Hepatocyte (in vitro differentiated cells): ENCODE measurements around the gene CYSTM1. TPM values are rescaled to one million over a fixed set of nuclear protein-coding genes. Genes with fewer than 3 reads are reported as not detected.

Experiments used
- DNase-seq: peaks from one replicate; pipeline ENCODE4 v3.0.0-alpha.2; 2016; ENCODE audit warnings: low spot score
- H2AFZ ChIP-seq: fragments of 200-600 bp; sonication (generic); 2 replicates; pipeline ENCODE4 v1.6.0; 2016; ENCODE audit warnings: antibody characterized with exemption, mild to moderate bottlenecking
- H3K27ac ChIP-seq: fragments of 200-600 bp; sonication (generic); 2 replicates; pipeline ENCODE4 v1.5.1; 2016; ENCODE audit warnings: mild to moderate bottlenecking
- H3K27me3 ChIP-seq: fragments of 200-600 bp; sonication (generic); 2 replicates; pipeline ENCODE4 v1.6.1; 2016
- H3K36me3 ChIP-seq: fragments of 200-600 bp; sonication (generic); replicated peaks from 2 replicates; pipeline ENCODE4 v1.5.1; 2016; ENCODE audit warnings: low read depth; ENCODE audit not compliant: insufficient read depth
- H3K4me1 ChIP-seq: fragments of 200-600 bp; sonication (generic); 2 replicates; pipeline ENCODE4 v1.5.1; 2016; ENCODE audit warnings: mild to moderate bottlenecking, moderate library complexity; ENCODE audit not compliant: insufficient read depth
- H3K4me2 ChIP-seq: fragments of 200-600 bp; sonication (generic); 2 replicates; pipeline ENCODE4 v1.6.0; 2016
- H3K4me3 ChIP-seq: fragments of 200-600 bp; sonication (generic); 2 replicates; pipeline ENCODE4 v1.5.1; 2016; ENCODE audit warnings: mild to moderate bottlenecking
- H3K79me2 ChIP-seq: fragments of 200-600 bp; sonication (generic); 2 replicates; pipeline ENCODE4 v1.6.0; 2017; ENCODE audit warnings: mild to moderate bottlenecking
- H3K9me2 ChIP-seq: fragments of 200-600 bp; sonication (generic); replicated peaks from 2 replicates; pipeline ENCODE4 v1.6.0; 2017; ENCODE audit warnings: mild to moderate bottlenecking; ENCODE audit not compliant: insufficient read depth
- H3K9me3 ChIP-seq: fragments of 200-600 bp; sonication (generic); 2 replicates; pipeline ENCODE4 v1.5.1; 2016; ENCODE audit warnings: low read depth, mild to moderate bottlenecking
- H4K20me1 ChIP-seq: fragments of 200-600 bp; sonication (generic); 2 replicates; pipeline ENCODE4 v1.6.0; 2016; ENCODE audit warnings: mild to moderate bottlenecking; ENCODE audit not compliant: insufficient read depth, poor library complexity, severe bottlenecking
- EZH2 ChIP-seq: fragments of 200-600 bp; sonication (generic); IDR thresholded peaks from 2 replicates; pipeline ENCODE4 v1.6.1; 2016; ENCODE audit warnings: antibody characterized with exemption, mild to moderate bottlenecking, borderline replicate concordance
- EZH2phosphoT487 ChIP-seq: fragments of 200-600 bp; sonication (generic); IDR thresholded peaks from one replicate; pipeline ENCODE4 v1.6.1; 2018; ENCODE audit warnings: antibody characterized with exemption, mild to moderate bottlenecking, low read depth, moderate library complexity; ENCODE audit not compliant: unreplicated experiment, severe bottlenecking
- WGBS: methylation state at CpG from one replicate; pipeline ENCODE4 v1.1.6; 2016; ENCODE audit warnings: low lambda C conversion rate; ENCODE audit errors: missing lambda C conversion rate; 5-methylcytosine and 5-hydroxymethylcytosine counted together
- polyA plus RNA-seq: library from polyadenylated mRNA; unstranded; fragments of >200 nt; fragmentation: Nextera tagmentation; extraction: Ambion mirVana; gene quantifications from 2 replicates; pipeline ENCODE4 v1.2.1, GENCODE V29; 2016
- total RNA-seq: library from RNA; depleted of rRNA; stranded (reverse); fragments of >200 nt; gene quantifications from 2 replicates; pipeline ENCODE4 v1.2.3, GENCODE V29; 2014
- TF ChIP-seq, protein P1 (sequence below): fragments of 200-600 bp; sonication (generic); IDR thresholded peaks from 2 replicates; pipeline ENCODE4 v1.5.1; 2016; ENCODE audit warnings: antibody characterized with exemption, mild to moderate bottlenecking; ENCODE audit not compliant: poor library complexity

The CYSTM1 gene
- total and polyA plus RNA-seq, 2 experiments from 2014 or later: 111 to 262 TPM

DNA sequence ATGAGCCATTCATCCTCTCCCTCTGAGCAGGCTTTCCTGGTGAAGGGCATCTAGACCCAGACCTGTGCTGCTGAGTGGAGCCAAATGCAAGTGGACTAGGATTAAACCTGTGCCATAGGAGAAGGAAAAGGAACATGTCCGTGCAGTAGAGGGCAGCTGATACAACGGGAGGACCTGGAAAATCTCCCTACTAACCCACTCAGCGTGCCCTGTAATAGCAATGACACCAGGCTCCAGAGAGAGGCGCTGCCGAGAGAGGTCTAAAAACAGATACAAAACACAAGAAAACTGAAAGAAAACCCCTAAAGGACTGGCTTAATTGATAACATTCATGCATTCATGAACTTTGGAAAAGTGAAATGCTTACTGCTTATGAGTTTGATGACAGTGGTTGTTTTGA is 67.1 kb downstream of the CYSTM1 start:
- no peak for TF ChIP-seq EZH2
- no peak for TF ChIP-seq EZH2phosphoT487
- TF ChIP-seq, protein P1, sequence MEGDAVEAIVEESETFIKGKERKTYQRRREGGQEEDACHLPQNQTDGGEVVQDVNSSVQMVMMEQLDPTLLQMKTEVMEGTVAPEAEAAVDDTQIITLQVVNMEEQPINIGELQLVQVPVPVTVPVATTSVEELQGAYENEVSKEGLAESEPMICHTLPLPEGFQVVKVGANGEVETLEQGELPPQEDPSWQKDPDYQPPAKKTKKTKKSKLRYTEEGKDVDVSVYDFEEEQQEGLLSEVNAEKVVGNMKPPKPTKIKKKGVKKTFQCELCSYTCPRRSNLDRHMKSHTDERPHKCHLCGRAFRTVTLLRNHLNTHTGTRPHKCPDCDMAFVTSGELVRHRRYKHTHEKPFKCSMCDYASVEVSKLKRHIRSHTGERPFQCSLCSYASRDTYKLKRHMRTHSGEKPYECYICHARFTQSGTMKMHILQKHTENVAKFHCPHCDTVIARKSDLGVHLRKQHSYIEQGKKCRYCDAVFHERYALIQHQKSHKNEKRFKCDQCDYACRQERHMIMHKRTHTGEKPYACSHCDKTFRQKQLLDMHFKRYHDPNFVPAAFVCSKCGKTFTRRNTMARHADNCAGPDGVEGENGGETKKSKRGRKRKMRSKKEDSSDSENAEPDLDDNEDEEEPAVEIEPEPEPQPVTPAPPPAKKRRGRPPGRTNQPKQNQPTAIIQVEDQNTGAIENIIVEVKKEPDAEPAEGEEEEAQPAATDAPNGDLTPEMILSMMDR: no peak
- no peaks in the 10 kb centered on the region for H3K36me3 ChIP-seq
- no peaks in the 10 kb centered on the region for H3K9me2 ChIP-seq
- peaks cover 3% of the 10 kb centered on the region for H4K20me1 ChIP-seq
- H3K79me2 ChIP-seq: peaks cover 7% of the 10 kb centered on the region
- H3K4me1 ChIP-seq: peaks cover 27% of the 10 kb centered on the region
- H3K27me3 ChIP-seq: no peaks in the 10 kb centered on the region
- H3K4me2 ChIP-seq: no peak overlapping the region
- H3K9me3 ChIP-seq: no peaks in the 10 kb centered on the region
- H2AFZ ChIP-seq: no peak overlapping the region
- DNase-seq: no peak
- H3K4me3 ChIP-seq: no peak overlapping the region
- WGBS: 86% methylated on average over 5 of the region's 5 CpGs
- H3K27ac ChIP-seq: peak overlapping the region; percentile 91

DNA sequence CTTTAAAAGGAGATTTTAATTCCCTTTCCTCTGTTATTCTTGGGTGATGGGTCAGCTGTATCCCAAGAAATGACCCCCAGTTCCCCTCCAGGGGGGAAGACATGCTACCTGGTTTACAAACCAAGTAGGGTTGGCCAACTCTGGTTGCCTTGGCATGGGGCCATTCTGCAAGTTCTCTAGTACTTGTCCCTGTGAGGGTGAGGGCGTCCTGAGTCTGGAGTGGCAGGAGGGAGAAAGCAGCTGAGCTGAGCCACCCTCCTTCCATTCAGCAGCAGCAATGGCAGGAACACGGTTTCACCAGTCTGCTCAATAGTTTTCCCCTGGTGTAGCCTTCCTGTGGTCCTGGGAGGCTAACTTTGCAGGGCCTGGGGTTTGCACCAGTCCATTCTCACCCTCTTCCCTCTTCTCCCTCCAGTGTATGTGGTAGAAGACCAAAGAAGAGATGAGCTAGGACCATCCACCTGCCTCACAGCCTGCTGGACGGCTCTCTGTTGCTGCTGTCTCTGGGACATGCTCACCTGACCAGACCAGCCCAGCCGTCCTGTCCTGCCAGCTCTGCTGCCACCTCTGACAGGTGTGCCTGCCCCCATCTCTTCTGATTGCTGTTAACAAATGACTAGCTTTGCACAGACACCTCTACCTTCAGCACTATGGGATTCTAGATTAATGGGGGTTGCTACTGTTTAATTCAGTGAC is 68.0 kb downstream of the CYSTM1 start:
- Histone ChIP-seq H3K79me2 (peaks cover 11% of the 10 kb centered on the region), H2AFZ (no peak overlapping the region), H3K27me3 (no peaks in the 10 kb centered on the region), H3K4me1 (peaks cover 27% of the 10 kb centered on the region), H3K4me3 (no peak overlapping the region), H3K36me3 (no peaks in the 10 kb centered on the region), H3K4me2 (no peak overlapping the region), H3K27ac (peak overlapping the region; percentile 91), H3K9me3 (no peaks in the 10 kb centered on the region), H3K9me2 (no peaks in the 10 kb centered on the region), H4K20me1 (peaks cover 10% of the 10 kb centered on the region)
- TF ChIP-seq EZH2: no peak
- no peak for TF ChIP-seq EZH2phosphoT487
- TF ChIP-seq, protein P1: no peak
- 92% methylated on average over 4 of the region's 4 CpGs for WGBS
- no peak for DNase-seq

DNA sequence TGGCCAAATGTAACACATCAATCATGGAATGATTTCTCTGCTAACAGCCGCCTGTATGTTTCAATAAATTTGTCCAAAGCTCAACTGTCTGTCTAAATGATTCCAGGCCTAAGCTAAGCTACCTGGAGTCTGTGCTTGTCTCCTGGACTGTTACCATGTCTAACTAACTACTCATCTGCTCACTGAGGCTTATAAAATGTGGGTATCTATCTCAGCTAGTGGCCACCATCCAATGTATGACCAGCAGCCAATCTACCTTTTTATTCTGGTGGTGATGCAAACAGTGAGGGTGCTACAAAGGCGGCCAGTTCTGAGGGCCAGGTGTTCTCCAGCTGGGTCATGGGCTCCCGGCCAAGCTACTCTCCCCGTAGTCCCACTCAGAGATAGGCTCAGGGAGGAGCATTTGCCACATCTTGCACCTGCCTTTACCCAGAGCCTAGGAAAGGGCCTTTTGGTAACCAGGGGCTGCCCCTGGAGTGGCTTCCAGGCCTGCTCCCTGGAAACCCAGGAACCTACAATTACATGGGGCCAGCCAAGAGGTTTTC is 68.8 kb downstream of the CYSTM1 start:
- Histone ChIP-seq H3K9me3 (no peaks in the 10 kb centered on the region), H3K27me3 (no peaks in the 10 kb centered on the region), H3K27ac (peak overlapping the region; percentile 22), H3K4me2 (no peak overlapping the region), H3K4me3 (no peak overlapping the region), H3K79me2 (peaks cover 16% of the 10 kb centered on the region), H3K9me2 (no peaks in the 10 kb centered on the region), H3K36me3 (no peaks in the 10 kb centered on the region), H3K4me1 (peaks cover 27% of the 10 kb centered on the region), H4K20me1 (peaks cover 10% of the 10 kb centered on the region), H2AFZ (no peak overlapping the region)
- no peak for DNase-seq
- 96% methylated on average over 4 of the region's 4 CpGs for WGBS
- TF ChIP-seq, protein P1: no peak
